Activated CD4-positive, alpha-beta T cell treated with anti-CD3 and anti-CD28 coated beads, Interleukin-2, amount 10 ng/mL, durations not matched to agents 7 days and 5 days (primary cell): Measurements from ENCODE around the gene CFP. TPM values are rescaled to one million over a fixed set of nuclear protein-coding genes. Genes with fewer than 3 reads are reported as not detected.
A peak's percentile ranks its signal among the peaks of the same experiment; 100 is the strongest.
"Not testable (repeated sequence)": the region's sequence is repeated elsewhere in the genome, so short reads cannot be mapped to it uniquely, and the experiment has no call there.

Source experiments
- CTCF ChIA-PET: fragments of 350-600 bp; sonication (Branson Sonifier 250); formaldehyde crosslinking; loops from one replicate; lab custom pipeline; 2021; ENCODE audit warnings: antibody characterized with exemption; lab: Charles Lee
- POLR2A ChIA-PET: fragments of 350-600 bp; sonication (Branson Sonifier 250); formaldehyde crosslinking; loops from one replicate; lab custom pipeline; 2021; ENCODE audit warnings: antibody characterized with exemption; lab: Charles Lee
- DNase-seq: peaks from one replicate; pipeline ENCODE4 v3.0.0-alpha.2; 2020
- H3K27ac Mint-ChIP-seq: one replicate; pipeline ENCODE4 v1.8.0; 2021; ENCODE audit warnings: mild to moderate bottlenecking, moderate library complexity, mixed read lengths
- H3K27me3 Mint-ChIP-seq: one replicate; pipeline ENCODE4 v1.8.0; 2021; ENCODE audit warnings: mixed read lengths
- H3K36me3 Mint-ChIP-seq: one replicate; pipeline ENCODE4 v1.8.0; 2021; ENCODE audit warnings: low read depth, mixed read lengths
- H3K4me1 Mint-ChIP-seq: one replicate; pipeline ENCODE4 v1.8.0; 2021; ENCODE audit warnings: mixed read lengths
- H3K4me3 Mint-ChIP-seq: one replicate; pipeline ENCODE4 v1.8.0; 2021; ENCODE audit warnings: mild to moderate bottlenecking, moderate library complexity, mixed read lengths
- H3K9me3 Mint-ChIP-seq: one replicate; pipeline ENCODE4 v1.8.0; 2021; ENCODE audit warnings: mixed read lengths
- total RNA-seq, 2 experiments: library from RNA; stranded (reverse); gene quantifications; one replicate each; pipeline ENCODE4 v1.2.3, GENCODE V29; 2021

Gene CFP
- total RNA-seq, 2 experiments from 2014 or later: 25.9 to 45.1 TPM

GRCh38 chrX:47612418-47612817, 17.3 kb downstream of the CFP start:
- POLR2A ChIA-PET: no interaction called here
- Mint-ChIP-seq H3K36me3 (no peaks in the 10 kb centered on the region), H3K27me3 (peaks cover 9% of the 10 kb centered on the region), H3K4me3 (no peak overlapping the region), H3K4me1 (peaks cover 6% of the 10 kb centered on the region), H3K9me3 (no peaks in the 10 kb centered on the region), H3K27ac (no peak overlapping the region)
- CTCF ChIA-PET: interaction anchor here (0.6 to 1.9 kb wide), 3 partner anchors 16 to 854 kb away, joined by 3 to 4 read pairs (median 4); no protein-coding TSS in a partner anchor
- DNase-seq: no peak

- peaks cover 6% of the 10 kb centered on the region for H3K4me1 Mint-ChIP-seq
- ChIA-PET CTCF (interaction anchor here (0.6 to 1.9 kb wide), 3 partner anchors 15 to 854 kb away, joined by 3 to 4 read pairs (median 4); no protein-coding TSS in a partner anchor), POLR2A (no interaction called here)
- no peaks in the 10 kb centered on the region for H3K36me3 Mint-ChIP-seq
- DNase-seq: no peak
- H3K4me3 Mint-ChIP-seq: no peak overlapping the region
- H3K27me3 Mint-ChIP-seq: peaks cover 6% of the 10 kb centered on the region
- no peak overlapping the region for H3K27ac Mint-ChIP-seq
- no peaks in the 10 kb centered on the region for H3K9me3 Mint-ChIP-seq
Measured at GRCh38 chrX:47611926-47612325, 17.8 kb downstream of the CFP start.

GRCh38 chrX:47611489-47611888, 18.2 kb downstream of the CFP start:
- ChIA-PET CTCF (interaction anchor here (1.5 kb wide), 1 partner anchor 15 kb away, joined by 4 read pairs; no protein-coding TSS in a partner anchor), POLR2A (no interaction called here)
- Mint-ChIP-seq H3K27ac (no peak overlapping the region), H3K36me3 (no peaks in the 10 kb centered on the region), H3K4me3 (no peak overlapping the region), H3K27me3 (peaks cover 2% of the 10 kb centered on the region), H3K9me3 (no peaks in the 10 kb centered on the region), H3K4me1 (peaks cover 6% of the 10 kb centered on the region)
- DNase-seq: no peak

- POLR2A ChIA-PET: no interaction called here
- no peaks in the 10 kb centered on the region for H3K9me3 Mint-ChIP-seq
- H3K4me1 Mint-ChIP-seq: peaks cover 6% of the 10 kb centered on the region
- H3K4me3 Mint-ChIP-seq: no peak overlapping the region
- CTCF ChIA-PET: interaction anchor here (0.7 kb wide), 1 partner anchor 30 kb away, joined by 3 read pairs; no protein-coding TSS in a partner anchor
- H3K27me3 Mint-ChIP-seq: no peaks in the 10 kb centered on the region
- no peak for DNase-seq
- H3K36me3 Mint-ChIP-seq: no peaks in the 10 kb centered on the region
- no peak overlapping the region for H3K27ac Mint-ChIP-seq
Measured at GRCh38 chrX:47610511-47610910, 19.2 kb downstream of the CFP start.

- Mint-ChIP-seq H3K4me1 (peaks cover 6% of the 10 kb centered on the region), H3K36me3 (no peaks in the 10 kb centered on the region), H3K9me3 (no peaks in the 10 kb centered on the region), H3K4me3 (no peak overlapping the region), H3K27ac (no peak overlapping the region), H3K27me3 (no peaks in the 10 kb centered on the region)
- no peak for DNase-seq
- ChIA-PET CTCF (no interaction called here), POLR2A (no interaction called here)
Measured at GRCh38 chrX:47608130-47608810, 21.5 kb downstream of the CFP start.

GRCh38 chrX:47607091-47607490, 22.6 kb downstream of the CFP start:
- Mint-ChIP-seq H3K4me3 (no peak overlapping the region), H3K36me3 (no peaks in the 10 kb centered on the region), H3K27ac (no peak overlapping the region), H3K9me3 (no peaks in the 10 kb centered on the region), H3K27me3 (no peaks in the 10 kb centered on the region), H3K4me1 (peaks cover 6% of the 10 kb centered on the region)
- CTCF ChIA-PET: no interaction called here
- DNase-seq: no peak
- POLR2A ChIA-PET: no interaction called here

- H3K9me3 Mint-ChIP-seq: no peaks in the 10 kb centered on the region
- ChIA-PET POLR2A (no interaction called here), CTCF (no interaction called here)
- peaks cover 4% of the 10 kb centered on the region for H3K27me3 Mint-ChIP-seq
- H3K36me3 Mint-ChIP-seq: no peaks in the 10 kb centered on the region
- H3K4me3 Mint-ChIP-seq: no peak overlapping the region
- no peak overlapping the region for H3K27ac Mint-ChIP-seq
- DNase-seq: no peak
- peaks cover 6% of the 10 kb centered on the region for H3K4me1 Mint-ChIP-seq
Measured at GRCh38 chrX:47605024-47605423, 24.7 kb downstream of the CFP start.

GRCh38 chrX:47603125-47603524, 26.6 kb downstream of the CFP start:
- H3K36me3 Mint-ChIP-seq, POLR2A ChIA-PET, H3K27me3 Mint-ChIP-seq, H3K4me1 Mint-ChIP-seq, H3K4me3 Mint-ChIP-seq, CTCF ChIA-PET, H3K27ac Mint-ChIP-seq, H3K9me3 Mint-ChIP-seq, DNase-seq: not testable (repeated sequence)

GRCh38 chrX:47597222-47597621, 32.5 kb downstream of the CFP start:
- peaks cover 13% of the 10 kb centered on the region for H3K4me1 Mint-ChIP-seq
- H3K27ac Mint-ChIP-seq: no peak overlapping the region
- ChIA-PET CTCF (no interaction called here), POLR2A (no interaction called here)
- no peak for DNase-seq
- H3K4me3 Mint-ChIP-seq: no peak overlapping the region
- H3K27me3 Mint-ChIP-seq: peaks cover 7% of the 10 kb centered on the region
- peaks cover 16% of the 10 kb centered on the region for H3K36me3 Mint-ChIP-seq
- peaks cover 18% of the 10 kb centered on the region for H3K9me3 Mint-ChIP-seq

GRCh38 chrX:47596256-47596655, 33.5 kb downstream of the CFP start:
- Mint-ChIP-seq H3K4me1 (peaks cover 13% of the 10 kb centered on the region), H3K27ac (peak overlapping the region; percentile 91), H3K4me3 (no peak overlapping the region), H3K9me3 (peaks cover 18% of the 10 kb centered on the region), H3K27me3 (peaks cover 5% of the 10 kb centered on the region), H3K36me3 (peaks cover 16% of the 10 kb centered on the region)
- no peak for DNase-seq
- ChIA-PET POLR2A (no interaction called here), CTCF (interaction anchor here (0.9 kb wide), 1 partner anchor 15 kb away, joined by 4 read pairs; no protein-coding TSS in a partner anchor)

GRCh38 chrX:47595716-47596251, 33.9 kb downstream of the CFP start:
- POLR2A ChIA-PET: no interaction called here
- peak overlapping the region; percentile 91 for H3K27ac Mint-ChIP-seq
- peaks cover 13% of the 10 kb centered on the region for H3K4me1 Mint-ChIP-seq
- CTCF ChIA-PET: interaction anchor here (0.9 kb wide), 1 partner anchor 16 kb away, joined by 4 read pairs; no protein-coding TSS in a partner anchor
- no peak overlapping the region for H3K4me3 Mint-ChIP-seq
- H3K36me3 Mint-ChIP-seq: peaks cover 16% of the 10 kb centered on the region
- H3K27me3 Mint-ChIP-seq: peaks cover 3% of the 10 kb centered on the region
- H3K9me3 Mint-ChIP-seq: peaks cover 18% of the 10 kb centered on the region
- no peak for DNase-seq

- ChIA-PET CTCF (no interaction called here), POLR2A (no interaction called here)
- Mint-ChIP-seq H3K4me1 (peaks cover 13% of the 10 kb centered on the region), H3K9me3 (peaks cover 18% of the 10 kb centered on the region), H3K4me3 (no peak overlapping the region), H3K27ac (no peak overlapping the region), H3K27me3 (peaks cover 3% of the 10 kb centered on the region), H3K36me3 (peaks cover 16% of the 10 kb centered on the region)
- no peak for DNase-seq
Measured at GRCh38 chrX:47593522-47593921, 36.2 kb downstream of the CFP start.

GRCh38 chrX:47590984-47591383, 38.7 kb downstream of the CFP start:
- Mint-ChIP-seq H3K36me3 (peaks cover 4% of the 10 kb centered on the region), H3K4me1 (peaks cover 6% of the 10 kb centered on the region), H3K4me3 (no peak overlapping the region), H3K27me3 (no peaks in the 10 kb centered on the region), H3K27ac (no peak overlapping the region), H3K9me3 (peaks cover 4% of the 10 kb centered on the region)
- ChIA-PET CTCF (no interaction called here), POLR2A (no interaction called here)
- no peak for DNase-seq
